Uterus (tissue), 2 donors: ENCODE data around the gene PRKAG2.

Experiments used
- POLR2A ChIP-seq, 2 donors: fragments of 450-650 bp; IDR thresholded peaks; one replicate each; pipeline ENCODE4 v1.6.1; 2016; ENCODE audit warnings: antibody characterized with exemption in 2 of 2, mild to moderate bottlenecking in 1 of 2, moderate library complexity in 1 of 2
- TF ChIP-seq, protein P1 (sequence below), 4 experiments: fragments of 200-600 bp in 2 of 4; fragments of 450-650 bp in 2 of 4; sonication (generic) in 2 of 4; IDR thresholded peaks; one replicate each; pipeline ENCODE4 v1.5.1; 2016 to 2019; ENCODE audit warnings: antibody characterized with exemption in 4 of 4, mild to moderate bottlenecking in 2 of 4, moderate library complexity in 1 of 4

DNA sequence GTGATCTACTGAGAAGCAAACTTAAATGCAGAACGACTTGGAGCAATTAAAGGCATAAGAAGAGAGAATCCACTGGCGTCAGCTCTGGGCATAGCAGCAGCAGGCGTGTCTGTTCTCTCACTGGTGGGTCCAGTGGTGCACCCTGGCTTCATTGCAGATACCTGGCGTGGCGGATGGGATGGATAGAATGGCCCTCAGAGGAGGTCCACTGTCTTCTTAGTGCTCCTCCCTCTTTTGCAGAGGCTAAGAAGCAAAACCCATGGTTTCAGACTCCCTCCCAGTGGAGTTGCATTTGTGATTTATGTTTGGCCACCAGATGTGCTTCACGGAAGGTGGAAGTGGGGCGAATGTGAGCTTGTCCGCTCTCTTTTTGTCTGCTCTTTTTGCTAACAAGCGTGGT lies 28.4 kb upstream of the PRKAG2 start:
- TF ChIP-seq, protein P1, sequence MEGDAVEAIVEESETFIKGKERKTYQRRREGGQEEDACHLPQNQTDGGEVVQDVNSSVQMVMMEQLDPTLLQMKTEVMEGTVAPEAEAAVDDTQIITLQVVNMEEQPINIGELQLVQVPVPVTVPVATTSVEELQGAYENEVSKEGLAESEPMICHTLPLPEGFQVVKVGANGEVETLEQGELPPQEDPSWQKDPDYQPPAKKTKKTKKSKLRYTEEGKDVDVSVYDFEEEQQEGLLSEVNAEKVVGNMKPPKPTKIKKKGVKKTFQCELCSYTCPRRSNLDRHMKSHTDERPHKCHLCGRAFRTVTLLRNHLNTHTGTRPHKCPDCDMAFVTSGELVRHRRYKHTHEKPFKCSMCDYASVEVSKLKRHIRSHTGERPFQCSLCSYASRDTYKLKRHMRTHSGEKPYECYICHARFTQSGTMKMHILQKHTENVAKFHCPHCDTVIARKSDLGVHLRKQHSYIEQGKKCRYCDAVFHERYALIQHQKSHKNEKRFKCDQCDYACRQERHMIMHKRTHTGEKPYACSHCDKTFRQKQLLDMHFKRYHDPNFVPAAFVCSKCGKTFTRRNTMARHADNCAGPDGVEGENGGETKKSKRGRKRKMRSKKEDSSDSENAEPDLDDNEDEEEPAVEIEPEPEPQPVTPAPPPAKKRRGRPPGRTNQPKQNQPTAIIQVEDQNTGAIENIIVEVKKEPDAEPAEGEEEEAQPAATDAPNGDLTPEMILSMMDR (IDR thresholded peaks at IDR 0.05), result no peak
- TF ChIP-seq POLR2A (IDR thresholded peaks at IDR 0.05), result no peak
